HepG2 (cell line): ENCODE measurements around the gene PEX10. TPM values are rescaled to one million over a fixed set of nuclear protein-coding genes. Genes with fewer than 3 reads are reported as not detected.

Experiments
- ATAC-seq: fragments of 200-7000 bp; cut with Tn5 transposase; 3 replicates; pipeline ENCODE4 v1.9.1; 2020; ENCODE audit warnings: mild to moderate bottlenecking, moderate library complexity
- BruUV-seq: library from RNA; stranded (reverse); fragments of 400-500 nt; replicated peaks from 2 replicates; lab custom pipeline; 2021; lab: Mats Ljungman, UMichigan
- CTCF ChIA-PET: fragments of 300-600 bp; formaldehyde crosslinking; extraction: SDS; loops from one replicate; lab custom pipeline; 2021; ENCODE audit warnings: low total read pairs, inconsistent platforms, low intra/inter-chr PET ratio; lab: Yijun Ruan, JAX
- POLR2A ChIA-PET: fragments of 350-600 bp; sonication (Branson Sonifier 250); formaldehyde crosslinking; loops from one replicate; lab custom pipeline; 2020; ENCODE audit warnings: antibody characterized with exemption, inconsistent platforms; lab: Yijun Ruan, JAX
- DNase-seq: peaks from one replicate; pipeline ENCODE4 v3.0.0-alpha.2; 2015; ENCODE audit warnings: low spot score
- FAIRE-seq: peaks from 3 replicates; lab custom pipeline; 2011; peaks lifted over from hg19 to GRCh38; lab: Jason Lieb, UNC
- H2AFZ ChIP-seq: one replicate; pipeline ENCODE4 v1.6.1; 2011; ENCODE audit warnings: low read length, inconsistent platforms
- H3K27ac ChIP-seq: fragments of 300-600 bp; 3 replicates; pipeline ENCODE4 v1.8.0; 2011; ENCODE audit warnings: mixed run types, mild to moderate bottlenecking, mixed read lengths, low read length, inconsistent platforms; ENCODE audit not compliant: insufficient read depth; ENCODE audit errors: extremely low read length
- H3K27me3 ChIP-seq, 2 experiments: fragments of 200-600 bp in 1 of 2; 2 replicates in 1 of 2; 3 replicates in 1 of 2; pipeline versions ENCODE4 v1.6.0 to v1.8.0; 2011; ENCODE audit warnings: low read length in 2 of 2, mild to moderate bottlenecking in 2 of 2, moderate library complexity in 2 of 2, inconsistent platforms in 1 of 2; ENCODE audit not compliant: insufficient read depth in 2 of 2, control insufficient read depth in 1 of 2
- H3K36me3 ChIP-seq, 2 experiments: fragments of 200-600 bp in 1 of 2; replicated peaks in 1 of 2; 2 replicates in 1 of 2; 3 replicates in 1 of 2; pipeline versions ENCODE4 v1.5.1 to v1.8.0; 2011; ENCODE audit warnings: low read length in 2 of 2, inconsistent platforms in 1 of 2; ENCODE audit not compliant: insufficient read depth in 2 of 2, control insufficient read depth in 1 of 2
- H3K4me1 ChIP-seq: 2 replicates; pipeline ENCODE4 v1.5.1; 2012; ENCODE audit warnings: low read length, inconsistent platforms; ENCODE audit not compliant: insufficient read depth
- H3K4me2 ChIP-seq: 2 replicates; pipeline ENCODE4 v1.6.0; 2011; ENCODE audit warnings: low read depth, low read length, inconsistent platforms
- H3K4me3 ChIP-seq, 3 experiments: fragments of 200-600 bp in 1 of 3; sonication (generic), shearing (Covaris generic) in 1 of 3; replicated peaks in 1 of 3; 2 replicates each; pipeline ENCODE4 v1.5.1; 2011 to 2016; ENCODE audit warnings: low read length in 3 of 3, inconsistent platforms in 2 of 3, low read depth in 2 of 3, mild to moderate bottlenecking in 2 of 3, control low read depth in 1 of 3, mixed read lengths in 1 of 3; ENCODE audit not compliant: insufficient read depth in 1 of 3
- H3K79me2 ChIP-seq: one replicate; pipeline ENCODE4 v1.6.1; 2011; ENCODE audit warnings: low read length, inconsistent platforms; ENCODE audit not compliant: insufficient read depth
- H3K9ac ChIP-seq: 2 replicates; pipeline ENCODE4 v1.6.0; 2011; ENCODE audit warnings: mild to moderate bottlenecking, low read depth, low read length, inconsistent platforms; ENCODE audit not compliant: insufficient read depth
- H3K9me3 ChIP-seq: 2 replicates; pipeline ENCODE4 v1.5.1; 2012; ENCODE audit warnings: mild to moderate bottlenecking, low read length
- H4K20me1 ChIP-seq: 2 replicates; pipeline ENCODE4 v1.6.0; 2011; ENCODE audit warnings: inconsistent platforms, mild to moderate bottlenecking, low read length, moderate library complexity; ENCODE audit not compliant: insufficient read depth
- AGO2 ChIP-seq: fragments of 200-400 bp; formaldehyde crosslinking; optimal IDR thresholded peaks from 2 replicates; pipeline ENCODE3; 2017; ENCODE audit warnings: mild to moderate bottlenecking, low read depth, low read length, moderate library complexity
- ARNT2 ChIP-seq: sonication (generic); formaldehyde crosslinking; IDR thresholded peaks from 2 replicates; pipeline ENCODE4 v1.8.0; 2022; ENCODE audit warnings: mild to moderate bottlenecking, low read depth, missing genetic modification reagents, moderate library complexity
- BCL6 ChIP-seq: IDR thresholded peaks from 2 replicates; pipeline ENCODE4 v1.6.1; 2016; ENCODE audit warnings: missing genetic modification reagents, missing compliant biosample characterization
- ESRRA ChIP-seq: sonication (generic); formaldehyde crosslinking; IDR thresholded peaks from 2 replicates; pipeline ENCODE4 v1.5.1; 2020; ENCODE audit warnings: mild to moderate bottlenecking, low read depth, missing genetic modification reagents
- GABPB1 ChIP-seq: IDR thresholded peaks from 2 replicates; pipeline ENCODE4 v1.6.1; 2016; ENCODE audit warnings: mild to moderate bottlenecking, missing genetic modification reagents, moderate library complexity, missing compliant biosample characterization
- KLF16 ChIP-seq, 2 experiments: sonication (generic) in 1 of 2; formaldehyde crosslinking in 1 of 2; IDR thresholded peaks; 2 replicates each; pipeline versions ENCODE4 v1.6.1 to v1.8.0; 2016 to 2023; ENCODE audit warnings: missing genetic modification reagents in 2 of 2, missing compliant biosample characterization in 1 of 2
- MED1 ChIP-seq: sonication (generic); formaldehyde crosslinking; IDR thresholded peaks from 2 replicates; pipeline ENCODE4 v1.4.0; 2020; ENCODE audit warnings: missing genetic modification reagents
- MTF1 ChIP-seq: sonication (generic); formaldehyde crosslinking; IDR thresholded peaks from 2 replicates; pipeline ENCODE4 v1.5.0; 2020; ENCODE audit warnings: missing genetic modification reagents
- RBFOX2 ChIP-seq: fragments of 200-400 bp; formaldehyde crosslinking; IDR thresholded peaks from 2 replicates; pipeline ENCODE4 v1.6.1; 2017; ENCODE audit warnings: low read depth, mild to moderate bottlenecking, low read length
- RFXANK ChIP-seq: IDR thresholded peaks from 2 replicates; pipeline ENCODE4 v1.6.1; 2016
- SALL2 ChIP-seq: sonication (generic); formaldehyde crosslinking; IDR thresholded peaks from 2 replicates; pipeline ENCODE4 v1.8.1; 2023; ENCODE audit warnings: mild to moderate bottlenecking, missing genetic modification reagents, inconsistent platforms
- SOX5 ChIP-seq: IDR thresholded peaks from 2 replicates; pipeline ENCODE4 v1.6.1; 2016; ENCODE audit warnings: borderline replicate concordance
- TCF12 ChIP-seq, 2 experiments: fragments of 450-650 bp in 1 of 2; sonication (generic) in 1 of 2; formaldehyde crosslinking in 1 of 2; IDR thresholded peaks; 2 replicates each; pipeline versions ENCODE4 v1.6.1 to v1.8.0; 2017 to 2022; ENCODE audit warnings: antibody characterized with exemption in 1 of 2, mild to moderate bottlenecking in 1 of 2, missing genetic modification reagents in 1 of 2, moderate library complexity in 1 of 2
- TOPORS ChIP-seq: sonication (generic); formaldehyde crosslinking; IDR thresholded peaks from 2 replicates; pipeline ENCODE4 v1.8.0; 2023; ENCODE audit warnings: mild to moderate bottlenecking, missing genetic modification reagents
- ZNF510 ChIP-seq: sonication (generic); formaldehyde crosslinking; IDR thresholded peaks from 2 replicates; pipeline ENCODE4 v1.4.0; 2020; ENCODE audit warnings: low read depth, mild to moderate bottlenecking, missing genetic modification reagents
- ZNF746 ChIP-seq: sonication (generic); formaldehyde crosslinking; IDR thresholded peaks from 2 replicates; pipeline ENCODE4 v1.8.0; 2022; ENCODE audit warnings: mild to moderate bottlenecking, missing genetic modification reagents
- WGBS: methylation state at CpG from one replicate; pipeline ENCODE4 v1.1.6; 2017; ENCODE audit warnings: low lambda C conversion rate; 5-methylcytosine and 5-hydroxymethylcytosine counted together
- in situ Hi-C: cut with HindIII; loops from 2 replicates; pipeline ENCODE4 v1.10.0; 2017; ENCODE audit warnings: low pct_unique_long_range_greater_than_20kb; ENCODE audit not compliant: extremely low pct_ligation_motif_present
- intact Hi-C: fragments of 100-400 bp; cut with micrococcal nuclease; formaldehyde crosslinking; loops from one replicate; pipeline ENCODE4 v1.10.0; 2022; ENCODE audit not compliant: unreplicated experiment
- polyA plus RNA-seq, 8 experiments: library from polyadenylated mRNA; depleted of rRNA in 3 of 8; stranded (reverse) in 7 of 8; unstranded in 1 of 8; fragments of >200 nt; fragmentation: Illumina TruSeq in 4 of 8; extraction: Trizol in 4 of 8; gene quantifications; 2 replicates each; pipeline versions ENCODE4 v1.2.1 to v1.2.3, GENCODE V29; 2011 to 2016; ENCODE audit warnings: low read depth in 4 of 8, missing spikeins in 1 of 8, mixed read lengths in 1 of 8; ENCODE audit not compliant: insufficient read depth in 1 of 8
- total RNA-seq, 5 experiments: library from RNA; depleted of rRNA; stranded (reverse); fragments of >200 nt; fragmentation: Illumina TruSeq; extraction: Trizol; gene quantifications; 2 replicates each; pipeline ENCODE4 v1.2.3, GENCODE V29; 2016; ENCODE audit warnings: low read depth in 1 of 5
- TF ChIP-seq, protein P1 (sequence below): sonication (generic); formaldehyde crosslinking; IDR thresholded peaks from 2 replicates; pipeline ENCODE4 v1.5.0; 2020; ENCODE audit warnings: mild to moderate bottlenecking, missing genetic modification reagents
- TF ChIP-seq, protein P2 (sequence below): sonication (generic); formaldehyde crosslinking; IDR thresholded peaks from 2 replicates; pipeline ENCODE4 v1.8.0; 2023; ENCODE audit warnings: mild to moderate bottlenecking, missing genetic modification reagents
- TF ChIP-seq, protein P3 (sequence below): IDR thresholded peaks from 2 replicates; pipeline ENCODE4 v1.6.1; 2012; ENCODE audit warnings: inconsistent platforms

PEX10 gene
- total and polyA plus RNA-seq, 2 of the 13 experiments (the other 11 are each of a cell fraction or from before 2014, with no cell fraction given) = 16.1 to 39.6 TPM

DNA sequence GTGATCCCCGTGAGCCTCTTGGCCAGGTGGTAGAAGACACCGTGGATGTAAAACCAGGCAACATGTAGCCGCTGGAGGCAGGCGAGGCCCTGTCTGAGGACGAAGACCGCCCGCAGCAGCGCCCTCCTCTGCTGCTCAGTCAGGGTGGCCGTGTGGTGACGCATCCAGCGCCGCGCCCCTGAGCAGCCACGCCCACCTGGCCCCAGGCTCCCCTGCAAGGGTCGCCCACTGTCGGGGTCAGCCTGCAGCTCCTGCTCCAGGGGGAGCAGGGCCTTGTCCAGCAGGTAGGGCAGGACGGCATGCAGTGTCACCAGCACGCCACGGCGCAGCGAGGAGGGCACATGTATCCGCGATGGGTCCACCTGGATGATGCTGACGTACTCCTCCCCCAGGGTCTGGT lies 3.9 kb downstream of the PEX10 start:
- intact Hi-C loops (no loop called here), in situ Hi-C loops (no loop called here)
- TF ChIP-seq AGO2 = peak; percentile 68
- no peak for TF ChIP-seq SOX5
- TF ChIP-seq, protein P1, sequence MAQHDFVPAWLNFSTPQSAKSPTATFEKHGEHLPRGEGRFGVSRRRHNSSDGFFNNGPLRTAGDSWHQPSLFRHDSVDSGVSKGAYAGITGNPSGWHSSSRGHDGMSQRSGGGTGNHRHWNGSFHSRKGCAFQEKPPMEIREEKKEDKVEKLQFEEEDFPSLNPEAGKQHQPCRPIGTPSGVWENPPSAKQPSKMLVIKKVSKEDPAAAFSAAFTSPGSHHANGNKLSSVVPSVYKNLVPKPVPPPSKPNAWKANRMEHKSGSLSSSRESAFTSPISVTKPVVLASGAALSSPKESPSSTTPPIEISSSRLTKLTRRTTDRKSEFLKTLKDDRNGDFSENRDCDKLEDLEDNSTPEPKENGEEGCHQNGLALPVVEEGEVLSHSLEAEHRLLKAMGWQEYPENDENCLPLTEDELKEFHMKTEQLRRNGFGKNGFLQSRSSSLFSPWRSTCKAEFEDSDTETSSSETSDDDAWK (CRISPR knock-in tag) = no peak
- peak; percentile 68 for TF ChIP-seq RBFOX2
- H3K36me3 ChIP-seq = peaks cover 31 to 60% of the 10 kb centered on the region in 2 experiments
- peaks cover 16% of the 10 kb centered on the region for H3K79me2 ChIP-seq
- H3K9me3 ChIP-seq = no peaks in the 10 kb centered on the region
- H3K9ac ChIP-seq = no peak overlapping the region
- H3K27ac ChIP-seq = no peak overlapping the region
- no peak overlapping the region for H2AFZ ChIP-seq
- DNase-seq = no peak
- FAIRE-seq = no peak
- no peaks in the 10 kb centered on the region for H4K20me1 ChIP-seq
- ATAC-seq = no peak
- no peak overlapping the region for H3K4me2 ChIP-seq
- CTCF ChIA-PET = no interaction called here
- H3K27me3 ChIP-seq = no peaks in the 10 kb centered on the region
- POLR2A ChIA-PET = interaction anchor here (1.1 kb wide), 1 partner anchor 17 kb away, joined by 5 read pairs; the partner anchor contains the start of genes MORN1 and RER1
- no TSS peak for BruUV-seq
- H3K4me3 ChIP-seq = no peak overlapping the region
- WGBS = 100% methylated on average over 9 of the region's 24 CpGs
- H3K4me1 ChIP-seq = peaks cover 19% of the 10 kb centered on the region

DNA sequence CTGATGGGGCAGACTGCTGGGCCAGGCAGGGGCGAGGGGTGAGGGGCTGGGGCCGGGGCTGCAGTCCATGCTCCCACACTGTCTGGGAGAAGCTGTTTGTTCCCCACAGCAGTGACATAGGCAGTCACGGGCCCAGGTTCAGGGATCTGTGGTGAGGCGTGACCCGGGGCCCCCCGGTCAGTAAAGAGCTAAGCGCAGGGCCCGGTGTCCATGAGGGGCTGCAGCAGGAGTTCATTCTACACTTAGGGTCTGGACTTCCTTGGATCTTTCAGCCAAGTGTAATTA lies 4.4 kb downstream of the PEX10 start:
- TF ChIP-seq, protein P2, sequence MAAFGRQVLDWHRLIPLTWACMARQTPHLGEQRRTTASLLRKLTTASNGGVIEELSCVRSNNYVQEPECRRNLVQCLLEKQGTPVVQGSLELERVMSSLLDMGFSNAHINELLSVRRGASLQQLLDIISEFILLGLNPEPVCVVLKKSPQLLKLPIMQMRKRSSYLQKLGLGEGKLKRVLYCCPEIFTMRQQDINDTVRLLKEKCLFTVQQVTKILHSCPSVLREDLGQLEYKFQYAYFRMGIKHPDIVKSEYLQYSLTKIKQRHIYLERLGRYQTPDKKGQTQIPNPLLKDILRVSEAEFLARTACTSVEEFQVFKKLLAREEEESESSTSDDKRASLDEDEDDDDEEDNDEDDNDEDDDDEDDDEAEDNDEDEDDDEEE (CRISPR knock-in tag) = no peak
- TF ChIP-seq TOPORS (CRISPR knock-in tag) = no peak
- no peak for TF ChIP-seq MTF1 (CRISPR knock-in tag)
- TF ChIP-seq, protein P3, sequence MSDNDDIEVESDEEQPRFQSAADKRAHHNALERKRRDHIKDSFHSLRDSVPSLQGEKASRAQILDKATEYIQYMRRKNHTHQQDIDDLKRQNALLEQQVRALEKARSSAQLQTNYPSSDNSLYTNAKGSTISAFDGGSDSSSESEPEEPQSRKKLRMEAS = no peak
- TF ChIP-seq ARNT2 (CRISPR knock-in tag) = no peak
- no peak for TF ChIP-seq KLF16 (CRISPR knock-in tag; IDR thresholded peaks at IDR 0.05)
- no peak for TF ChIP-seq ZNF746
- no peak for TF ChIP-seq ZNF510 (CRISPR knock-in tag)
- TF ChIP-seq TCF12 (IDR thresholded peaks at IDR 0.05) = no peak
- no peak for TF ChIP-seq TCF12 (CRISPR knock-in tag; IDR thresholded peaks at IDR 0.05)
- no peak for TF ChIP-seq SALL2 (CRISPR knock-in tag)
- TF ChIP-seq BCL6 = no peak
- no peak for TF ChIP-seq RFXANK
- no peak for TF ChIP-seq GABPB1 (CRISPR knock-in tag)
- no peak for TF ChIP-seq ESRRA (CRISPR knock-in tag)
- no peak for TF ChIP-seq MED1 (CRISPR knock-in tag)
- Histone ChIP-seq H4K20me1 (no peaks in the 10 kb centered on the region), H3K36me3 (peaks cover 34 to 65% of the 10 kb centered on the region in 2 experiments), H3K4me1 (peaks cover 14% of the 10 kb centered on the region), H3K4me2 (no peak overlapping the region), H3K79me2 (peaks cover 12% of the 10 kb centered on the region), H3K27ac (no peak overlapping the region), H3K9me3 (no peaks in the 10 kb centered on the region), H2AFZ (no peak overlapping the region), H3K9ac (no peak overlapping the region), H3K27me3 (no peaks in the 10 kb centered on the region), H3K4me3 (no peak overlapping the region)
- no TSS peak for BruUV-seq
- ATAC-seq (no peak), DNase-seq (no peak), FAIRE-seq (no peak)
- whole genome bisulfite sequencing = 100% methylated on average over 3 of the region's 8 CpGs
- ChIA-PET CTCF (no interaction called here), POLR2A (interaction anchor here (1.1 kb wide), 1 partner anchor 16 kb away, joined by 5 read pairs; the partner anchor contains the start of genes MORN1 and RER1)
- intact Hi-C loops = no loop called here
- in situ Hi-C loops = no loop called here
